ENCODE data around the gene TMEM108.

DNA sequence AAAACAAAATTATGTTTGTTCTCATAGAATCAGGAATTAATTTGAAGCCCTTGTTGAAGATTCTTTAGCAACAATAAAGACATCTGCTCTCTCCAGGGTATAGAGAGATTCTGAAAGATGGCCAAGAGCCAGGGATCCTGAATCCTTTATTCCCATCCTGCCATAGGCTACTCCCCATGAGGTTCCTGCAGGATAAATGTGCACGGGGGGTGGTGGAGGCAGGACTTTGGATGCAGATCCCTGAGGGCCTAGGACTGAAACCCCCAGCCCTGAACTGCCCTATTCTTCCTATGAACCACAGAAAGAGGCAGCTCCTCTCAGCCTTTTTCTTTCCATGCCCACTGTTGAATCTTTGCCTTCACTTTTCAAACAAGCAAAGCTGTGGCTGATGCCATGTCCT, 17.1 kb downstream of the TMEM108 start:
- TF ChIP-seq POLR2A (IDR thresholded peaks at IDR 0.05) (no peak), POLR2AphosphoS5 (IDR thresholded peaks at IDR 0.05) (no peak)
- TF ChIP-seq, protein P1, sequence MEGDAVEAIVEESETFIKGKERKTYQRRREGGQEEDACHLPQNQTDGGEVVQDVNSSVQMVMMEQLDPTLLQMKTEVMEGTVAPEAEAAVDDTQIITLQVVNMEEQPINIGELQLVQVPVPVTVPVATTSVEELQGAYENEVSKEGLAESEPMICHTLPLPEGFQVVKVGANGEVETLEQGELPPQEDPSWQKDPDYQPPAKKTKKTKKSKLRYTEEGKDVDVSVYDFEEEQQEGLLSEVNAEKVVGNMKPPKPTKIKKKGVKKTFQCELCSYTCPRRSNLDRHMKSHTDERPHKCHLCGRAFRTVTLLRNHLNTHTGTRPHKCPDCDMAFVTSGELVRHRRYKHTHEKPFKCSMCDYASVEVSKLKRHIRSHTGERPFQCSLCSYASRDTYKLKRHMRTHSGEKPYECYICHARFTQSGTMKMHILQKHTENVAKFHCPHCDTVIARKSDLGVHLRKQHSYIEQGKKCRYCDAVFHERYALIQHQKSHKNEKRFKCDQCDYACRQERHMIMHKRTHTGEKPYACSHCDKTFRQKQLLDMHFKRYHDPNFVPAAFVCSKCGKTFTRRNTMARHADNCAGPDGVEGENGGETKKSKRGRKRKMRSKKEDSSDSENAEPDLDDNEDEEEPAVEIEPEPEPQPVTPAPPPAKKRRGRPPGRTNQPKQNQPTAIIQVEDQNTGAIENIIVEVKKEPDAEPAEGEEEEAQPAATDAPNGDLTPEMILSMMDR (IDR thresholded peaks at IDR 0.05), result no peak

All from suprapubic skin (tissue), 4 donors.